GM23338 (cell line): ENCODE results near the gene TIE1.

Source experiments
- CREB1 ChIP-seq: fragments of 250-450 bp; sonication (Bioruptor Pico); IDR thresholded peaks from 2 replicates; pipeline ENCODE4 v1.5.0; 2020; ENCODE audit warnings: low read depth, mild to moderate bottlenecking, moderate library complexity
- CTCF ChIP-seq, 2 experiments: fragments of 200-600 bp in 1 of 2; sonication (generic) in 1 of 2; conservative IDR thresholded peaks; 2 replicates each; pipeline versions ENCODE4 v1.5.1 to v1.6.1; 2016 to 2017; ENCODE audit warnings: antibody characterized with exemption in 2 of 2, low read depth in 2 of 2, mild to moderate bottlenecking in 2 of 2, moderate library complexity in 1 of 2
- ETS1 ChIP-seq: IDR thresholded peaks from 2 replicates; pipeline ENCODE4 v1.6.1; 2016; ENCODE audit warnings: antibody characterized with exemption
- EZH2 ChIP-seq: fragments of 200-600 bp; sonication (generic); IDR thresholded peaks from one replicate; pipeline ENCODE4 v1.8.0; 2017; ENCODE audit warnings: antibody characterized with exemption, mild to moderate bottlenecking, low read depth; ENCODE audit not compliant: unreplicated experiment
- EZH2phosphoT487 ChIP-seq: fragments of 200-600 bp; sonication (generic); IDR thresholded peaks from one replicate; pipeline ENCODE4 v1.8.1; 2018; ENCODE audit warnings: antibody characterized with exemption; ENCODE audit not compliant: unreplicated experiment
- JUNB ChIP-seq: IDR thresholded peaks from one replicate; pipeline ENCODE4 v1.6.1; 2016; ENCODE audit warnings: antibody characterized with exemption; ENCODE audit not compliant: unreplicated experiment
- NANOG ChIP-seq: IDR thresholded peaks from 2 replicates; pipeline ENCODE4 v1.6.1; 2016; ENCODE audit warnings: antibody characterized with exemption, borderline replicate concordance
- POLR2AphosphoS5 ChIP-seq: IDR thresholded peaks from 2 replicates; pipeline ENCODE4 v1.6.1; 2016; ENCODE audit warnings: antibody characterized with exemption, low read depth
- REST ChIP-seq: IDR thresholded peaks from one replicate; pipeline ENCODE4 v1.6.1; 2018; ENCODE audit warnings: antibody characterized with exemption; ENCODE audit not compliant: unreplicated experiment
- ZNF114 ChIP-seq: fragments of 250-450 bp; sonication (Bioruptor Pico); IDR thresholded peaks from 2 replicates; pipeline ENCODE4 v1.5.0; 2020; ENCODE audit warnings: mild to moderate bottlenecking, moderate library complexity
- ZNF331 ChIP-seq: fragments of 250-450 bp; sonication (Bioruptor Pico); IDR thresholded peaks from 2 replicates; pipeline ENCODE4 v1.5.0; 2020; ENCODE audit warnings: low read depth, mild to moderate bottlenecking, moderate library complexity
- ZNF462 ChIP-seq: fragments of 250-450 bp; sonication (Bioruptor Pico); IDR thresholded peaks from 2 replicates; pipeline ENCODE4 v1.5.0; 2020; ENCODE audit warnings: mild to moderate bottlenecking, moderate library complexity

- TF ChIP-seq REST (no peak), ETS1 (no peak), EZH2 (no peak), POLR2AphosphoS5 (no peak), CTCF (conservative IDR thresholded peaks at IDR 0.05; ENCODE audit: low read depth in 2 of 2) (no peak), EZH2phosphoT487 (no peak), CREB1 (CRISPR knock-in tag) (no peak), ZNF114 (no peak), JUNB (no peak), ZNF331 (CRISPR knock-in tag) (no peak), ZNF462 (CRISPR knock-in tag) (no peak), NANOG (no peak)
These were observed 65.8 kb downstream of the TIE1 start for GRCh38 chr1:43366601-43367025.
